GM12878 (cell line): ENCODE measurements around the gene MYO3B. TPM values are rescaled to one million over a fixed set of nuclear protein-coding genes. Genes with fewer than 3 reads are reported as not detected.

Experiments
- CUX1 ChIP-seq: IDR thresholded peaks from 2 replicates; pipeline ENCODE4 v1.6.1; 2012; ENCODE audit warnings: improper control_type of control experiment, low read depth, low read length; ENCODE audit not compliant: insufficient replicate concordance
- PAX8 ChIP-seq: fragments of 450-650 bp; IDR thresholded peaks from 2 replicates; pipeline ENCODE4 v1.6.1; 2017; ENCODE audit warnings: mild to moderate bottlenecking, moderate library complexity
- SMC3 ChIP-seq: IDR thresholded peaks from 2 replicates; pipeline ENCODE4 v1.6.1; 2011; ENCODE audit warnings: low read length, improper control_type of control experiment, borderline replicate concordance
- SUPT20H ChIP-seq: IDR thresholded peaks from 2 replicates; pipeline ENCODE4 v1.6.1; 2011; ENCODE audit warnings: low read depth, mild to moderate bottlenecking, low read length, moderate library complexity, borderline replicate concordance; ENCODE audit not compliant: control insufficient read depth
- TAF1 ChIP-seq: IDR thresholded peaks from 2 replicates; pipeline ENCODE4 v1.6.1; 2011; ENCODE audit warnings: mild to moderate bottlenecking, low read depth, low read length, borderline replicate concordance
- USF2 ChIP-seq: IDR thresholded peaks from 2 replicates; pipeline ENCODE4 v1.6.1; 2011; ENCODE audit warnings: low read depth, low read length, improper control_type of control experiment, borderline replicate concordance
- polyA plus RNA-seq, 11 experiments: library from polyadenylated mRNA; depleted of rRNA in 4 of 11; unstranded in 6 of 11; stranded (reverse) in 5 of 11; fragments of >200 nt; fragmentation: Nextera tagmentation in 4 of 11; fragmentation: Illumina TruSeq in 1 of 11; extraction: Ambion mirVana in 4 of 11; extraction: Trizol in 1 of 11; gene quantifications; 1 replicate in 1 of 11; 2 replicates in 10 of 11; pipeline versions ENCODE4 v1.2.1 to v1.2.3, GENCODE V29; 2011 to 2016; ENCODE audit warnings: inconsistent platforms in 2 of 11, missing spikeins in 2 of 11, low read depth in 1 of 11
- total RNA-seq, 4 experiments: library from RNA; depleted of rRNA in 3 of 4; stranded (reverse); fragments of >200 nt in 3 of 4; fragmentation: Illumina TruSeq in 1 of 4; extraction: Trizol in 1 of 4; gene quantifications; 2 replicates each; pipeline versions ENCODE4 v1.2.1 to v1.2.3, GENCODE V29; 2013 to 2021

Gene MYO3B
- total and polyA plus RNA-seq, 10 of the 15 experiments (the other 5 are each of a cell fraction or from before 2014, with no cell fraction given) = 1.1 to 7.1 (median 2.1) TPM

GRCh38 chr2:170361090-170361936 lies 183.4 kb downstream of the MYO3B start (continued):
- no peak for TF ChIP-seq CUX1
- TF ChIP-seq PAX8 = no peak
- TF ChIP-seq TAF1 = no peak
- TF ChIP-seq SMC3 = peak; percentile 75; the same call in 1 of the 2 replicates
- TF ChIP-seq SUPT20H = no peak
- TF ChIP-seq USF2 = no peak
